GM21360 (cell line): ENCODE results near the gene ATXN7L2.

Experiments used
- ATAC-seq: cut with Tn5 transposase; IDR thresholded peaks from one replicate; pipeline ENCODE4 v1.9.1; 2021; ENCODE audit warnings: mild to moderate bottlenecking, moderate library complexity; ENCODE audit not compliant: unreplicated experiment

Gene ATXN7L2

GRCh38 chr1:109527098-109527811 is 43.5 kb downstream of the ATXN7L2 start:
- ATAC-seq = peak; percentile 54

- ATAC-seq = no peak
These were observed 44.4 kb downstream of the ATXN7L2 start for GRCh38 chr1:109527846-109528695.

- no peak for ATAC-seq
These were observed 45.0 kb downstream of the ATXN7L2 start for GRCh38 chr1:109528712-109529111.

- ATAC-seq = no peak
These were observed 46.3 kb downstream of the ATXN7L2 start for GRCh38 chr1:109529881-109530456.

DNA sequence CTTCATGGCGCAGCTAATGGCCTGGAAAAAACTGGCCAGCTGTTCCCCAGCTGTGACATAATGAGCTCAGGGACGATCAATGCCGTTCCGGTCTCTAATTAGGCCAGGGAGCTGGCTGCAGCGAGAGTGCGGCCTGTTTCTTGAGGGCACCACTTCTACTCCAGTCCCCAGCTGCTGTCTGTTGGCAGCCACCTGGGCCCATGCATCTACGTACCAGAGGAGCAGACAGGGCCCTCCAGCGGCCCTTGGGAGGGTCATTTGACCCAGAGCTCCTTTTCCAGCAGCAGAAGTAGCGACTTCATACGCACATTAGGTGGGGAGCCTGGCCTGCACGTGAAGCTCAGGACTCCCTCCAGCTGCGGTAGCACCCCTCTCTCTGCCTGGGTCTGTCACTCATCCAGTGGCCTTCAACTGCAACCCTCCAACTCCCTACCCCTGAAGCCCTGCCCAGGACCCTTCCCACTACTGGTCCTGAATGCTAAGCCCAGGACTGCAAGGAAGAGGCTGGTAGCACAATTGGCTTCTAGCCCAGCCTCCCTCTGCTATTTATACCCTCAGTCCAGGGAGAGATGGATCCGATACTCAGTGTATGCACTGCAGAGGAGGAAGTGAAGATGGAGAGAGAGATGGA is 46.9 kb downstream of the ATXN7L2 start:
- ATAC-seq = no peak

DNA sequence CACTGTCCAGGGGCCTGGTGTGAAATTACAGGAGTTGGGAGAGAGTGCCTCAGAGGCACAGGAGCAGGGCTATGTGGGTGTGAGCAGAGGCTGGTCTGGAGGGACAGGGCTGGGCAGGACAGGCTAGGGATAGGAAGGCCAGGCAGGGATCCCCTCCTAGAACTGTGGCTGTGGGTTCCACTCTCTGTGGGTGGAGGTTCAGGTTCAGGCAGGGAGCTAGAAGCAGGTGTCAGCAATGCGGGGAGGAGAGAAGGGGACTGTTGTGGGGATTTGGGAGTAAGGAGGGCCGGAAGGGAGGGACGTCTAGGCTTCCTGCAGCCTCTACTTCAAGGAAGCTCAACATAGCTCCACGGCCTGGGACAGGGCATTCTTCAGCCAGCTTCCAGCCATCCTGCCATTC is 47.7 kb downstream of the ATXN7L2 start:
- ATAC-seq = no peak

GRCh38 chr1:109531826-109532364 is 48.2 kb downstream of the ATXN7L2 start:
- ATAC-seq = no peak

DNA sequence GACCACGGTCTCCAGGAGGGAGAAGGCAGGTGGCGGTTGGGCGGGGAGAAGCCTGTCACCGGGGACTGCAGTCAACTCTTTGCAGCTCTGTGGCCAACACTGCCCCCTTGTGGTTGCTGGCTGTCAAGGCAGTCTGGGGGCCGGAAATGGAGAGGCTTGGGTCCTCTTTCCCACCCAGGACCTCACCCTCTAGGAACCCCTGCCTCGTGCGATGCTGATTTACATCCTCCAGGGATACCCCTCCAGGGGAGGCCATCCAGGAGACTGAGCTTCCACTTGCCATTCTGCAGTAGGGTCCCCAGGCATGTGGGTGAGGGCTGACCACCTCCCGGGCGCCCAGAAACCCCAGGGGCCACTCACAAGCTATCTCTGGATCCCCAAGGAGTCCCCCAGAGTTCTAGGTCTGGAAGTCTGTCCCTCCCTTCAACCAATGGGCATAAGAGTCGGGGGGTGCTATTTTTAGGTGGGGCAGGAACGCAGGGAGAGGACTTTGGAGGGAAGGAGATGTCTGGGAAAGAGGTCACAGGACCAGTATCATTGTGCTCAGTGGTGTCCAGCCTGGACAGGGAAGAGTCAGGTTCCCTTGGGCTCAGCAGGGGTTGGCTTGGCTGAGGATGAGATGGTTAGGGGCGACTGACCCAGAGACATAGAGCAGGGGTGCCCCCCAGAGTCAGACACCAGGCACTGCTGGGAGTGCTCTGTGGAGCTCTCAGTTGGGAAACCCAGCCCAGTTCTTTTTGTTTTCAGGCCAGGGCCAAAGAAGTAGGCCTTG is 48.8 kb downstream of the ATXN7L2 start:
- ATAC-seq = no peak

DNA sequence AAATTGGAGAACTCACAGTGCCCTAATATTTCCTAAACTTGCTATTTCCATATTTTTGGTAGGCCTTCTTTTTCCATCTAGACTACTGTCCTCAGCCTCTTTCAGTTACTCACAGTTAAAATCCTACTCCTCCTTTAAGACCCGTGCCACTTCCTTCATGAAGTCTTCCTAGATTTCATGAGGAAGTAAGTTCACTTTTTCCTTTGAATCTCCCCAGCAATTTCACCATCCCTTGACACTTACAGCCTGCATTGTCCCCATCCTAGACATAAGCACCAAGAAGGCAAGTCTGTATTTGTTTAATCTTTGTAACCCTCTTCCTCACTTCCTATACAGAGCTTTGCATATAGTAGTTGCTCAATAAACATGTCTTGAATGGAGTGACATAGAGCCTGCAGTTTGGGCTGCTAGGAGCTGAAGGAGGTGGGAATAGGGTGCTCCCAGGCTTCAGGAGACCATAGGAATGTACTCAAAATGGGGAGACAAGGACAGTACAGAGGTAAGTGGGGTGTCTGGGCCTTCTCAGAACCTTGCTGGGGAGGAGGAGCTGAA is 50.7 kb downstream of the ATXN7L2 start:
- ATAC-seq = no peak

- ATAC-seq = no peak
These were observed 51.8 kb downstream of the ATXN7L2 start for GRCh38 chr1:109535481-109535880.

GRCh38 chr1:109535971-109536491 is 52.3 kb downstream of the ATXN7L2 start:
- no peak for ATAC-seq

GRCh38 chr1:109537450-109538178 is 53.9 kb downstream of the ATXN7L2 start:
- no peak for ATAC-seq

GRCh38 chr1:109538827-109539555 is 55.3 kb downstream of the ATXN7L2 start:
- no peak for ATAC-seq

GRCh38 chr1:109539676-109540075 is 56.0 kb downstream of the ATXN7L2 start, which contains the start of gene GPR61:
TSS of gene GPR61 (plus strand) at chr1:109539872. CDS start at chr1:109543023, 3,151 bp downstream.
- ATAC-seq = no peak

DNA sequence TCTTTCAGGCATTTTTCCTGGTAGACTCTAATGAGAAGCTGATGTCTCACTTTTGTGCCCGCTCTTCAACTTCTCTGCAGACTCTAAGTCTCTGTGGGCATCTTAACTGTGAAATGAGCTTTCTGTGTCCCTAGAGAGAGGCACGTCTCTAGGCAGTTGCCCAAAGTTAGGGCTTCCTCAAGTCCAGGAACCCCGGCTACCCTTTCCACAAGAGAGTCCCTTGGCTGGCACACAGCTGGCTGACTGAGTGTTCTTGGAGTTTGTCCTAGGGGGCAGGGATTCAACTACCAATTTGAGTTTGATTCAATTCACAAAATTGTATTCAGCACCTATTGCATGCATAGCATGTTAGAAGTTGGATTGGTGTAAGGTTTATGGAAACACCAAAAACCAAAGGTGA is 57.4 kb downstream of the ATXN7L2 start:
- no peak for ATAC-seq
